ENCODE measurements around the gene UAP1L1.

- TF ChIP-seq CTCF (IDR thresholded peaks at IDR 0.05) = no peak
- TF ChIP-seq EP300 (IDR thresholded peaks at IDR 0.05) = no peak
- no peak for TF ChIP-seq POLR2A (IDR thresholded peaks at IDR 0.05)
These were observed 30.1 kb downstream of the UAP1L1 start for GRCh38 chr9:137107312-137107921.

Data from tibial nerve (tissue), 4 donors.